ENCODE measurements around the gene TDRD10.

DNA sequence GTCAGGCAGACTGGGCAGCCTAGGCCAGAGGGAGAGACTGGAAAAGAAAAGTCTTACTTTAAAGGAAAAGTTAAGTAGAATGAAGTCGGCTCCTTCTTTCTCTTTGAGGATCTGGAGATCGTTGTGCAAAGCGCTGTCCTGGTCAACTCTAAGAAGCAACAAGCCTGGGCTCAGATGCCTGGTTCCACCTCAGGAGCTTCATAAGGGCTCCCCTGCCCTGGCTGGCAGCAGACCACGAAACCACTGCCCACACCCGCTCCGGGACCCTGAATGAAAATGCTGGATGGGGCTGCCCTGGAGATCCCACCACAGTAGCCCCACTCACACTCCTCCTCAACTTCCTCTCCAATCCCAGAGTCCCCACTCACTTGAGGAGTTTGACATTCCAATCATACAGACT is 50.0 kb downstream of the TDRD10 start:
- TF ChIP-seq CTCF (IDR thresholded peaks at IDR 0.05) = no peak
- no peak for TF ChIP-seq POLR2A (IDR thresholded peaks at IDR 0.05)

Data from vagina (tissue), 2 donors.